ENCODE data around the gene PNPLA5. TPM values are rescaled to one million over a fixed set of nuclear protein-coding genes. Genes with fewer than 3 reads are reported as not detected.
"Not testable (repeated sequence)": the region's sequence is repeated elsewhere in the genome, so short reads cannot be mapped to it uniquely, and the experiment has no call there.

The PNPLA5 gene, protein sequence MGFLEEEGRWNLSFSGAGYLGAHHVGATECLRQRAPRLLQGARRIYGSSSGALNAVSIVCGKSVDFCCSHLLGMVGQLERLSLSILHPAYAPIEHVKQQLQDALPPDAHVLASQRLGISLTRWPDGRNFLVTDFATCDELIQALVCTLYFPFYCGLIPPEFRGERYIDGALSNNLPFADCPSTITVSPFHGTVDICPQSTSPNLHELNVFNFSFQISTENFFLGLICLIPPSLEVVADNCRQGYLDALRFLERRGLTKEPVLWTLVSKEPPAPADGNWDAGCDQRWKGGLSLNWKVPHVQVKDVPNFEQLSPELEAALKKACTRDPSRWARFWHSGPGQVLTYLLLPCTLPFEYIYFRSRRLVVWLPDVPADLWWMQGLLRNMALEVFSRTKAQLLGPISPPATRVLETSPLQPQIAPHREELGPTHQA
- not detected in 2 replicates for total RNA-seq

DNA sequence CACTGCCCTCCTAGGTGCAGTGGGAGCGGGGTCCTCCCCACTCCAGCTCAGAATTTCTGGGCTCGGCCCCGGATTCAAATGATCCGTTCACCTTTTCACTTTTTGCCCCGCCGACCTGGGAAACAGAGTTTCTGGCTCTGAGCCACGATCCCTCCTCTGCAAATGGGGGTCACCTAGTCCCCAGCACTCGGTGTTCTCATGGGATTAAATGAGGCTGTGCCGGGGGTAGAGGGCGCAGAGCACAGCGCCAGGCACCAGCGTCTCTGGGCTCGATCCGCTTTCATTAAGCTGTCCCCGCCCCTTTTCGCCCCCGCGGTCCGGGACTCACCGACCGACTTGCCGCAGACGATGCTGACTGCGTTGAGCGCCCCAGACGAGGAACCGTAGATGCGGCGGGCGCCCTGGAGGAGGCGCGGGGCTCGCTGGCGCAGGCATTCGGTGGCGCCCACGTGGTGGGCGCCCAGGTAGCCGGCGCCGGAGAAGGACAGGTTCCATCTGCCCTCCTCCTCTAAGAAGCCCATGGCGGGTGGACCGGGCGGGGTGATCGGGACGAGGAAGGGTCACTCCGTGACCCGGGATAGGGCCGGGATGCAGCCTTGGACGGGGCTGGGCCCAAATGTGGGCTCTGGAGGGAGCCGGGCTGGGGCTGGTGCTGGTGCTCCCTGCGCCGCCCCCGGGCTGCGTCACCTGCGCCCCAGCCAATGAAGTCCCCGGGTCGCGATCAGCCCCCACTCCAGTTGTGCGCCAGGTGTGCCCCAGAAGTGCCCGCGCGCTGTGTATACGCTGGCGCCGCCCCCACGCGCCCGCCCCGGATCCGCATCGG lies at the start of gene PNPLA5:
TSS of gene PNPLA5 (minus strand) at position 654 of the 823 bp plus-strand sequence. CDS start at position 521, 133 bp downstream.
- DNase-seq (ENCODE audit: low read depth in 2 of 2) = no peak

DNA sequence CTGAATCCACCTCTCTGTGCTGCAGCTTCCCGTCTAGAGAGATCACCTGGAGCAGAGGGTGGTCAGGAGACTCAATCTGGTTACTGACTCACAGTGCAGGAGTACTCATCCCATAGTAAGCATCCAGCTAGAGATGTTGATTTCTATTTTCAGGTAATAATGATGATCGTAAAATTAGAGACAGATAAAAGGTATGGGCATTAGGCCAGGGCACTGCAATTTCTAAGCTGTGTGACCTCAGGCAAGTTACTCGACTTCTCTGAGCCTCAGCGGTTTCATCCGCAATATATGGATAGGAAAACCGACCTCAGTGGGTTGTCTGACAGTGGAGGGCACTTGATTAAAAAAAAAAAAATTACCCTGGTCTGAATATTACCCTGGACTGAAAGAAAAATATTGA lies 49.6 kb upstream of the PNPLA5 start:
- no peak for DNase-seq (ENCODE audit: low read depth in 2 of 2)

DNA sequence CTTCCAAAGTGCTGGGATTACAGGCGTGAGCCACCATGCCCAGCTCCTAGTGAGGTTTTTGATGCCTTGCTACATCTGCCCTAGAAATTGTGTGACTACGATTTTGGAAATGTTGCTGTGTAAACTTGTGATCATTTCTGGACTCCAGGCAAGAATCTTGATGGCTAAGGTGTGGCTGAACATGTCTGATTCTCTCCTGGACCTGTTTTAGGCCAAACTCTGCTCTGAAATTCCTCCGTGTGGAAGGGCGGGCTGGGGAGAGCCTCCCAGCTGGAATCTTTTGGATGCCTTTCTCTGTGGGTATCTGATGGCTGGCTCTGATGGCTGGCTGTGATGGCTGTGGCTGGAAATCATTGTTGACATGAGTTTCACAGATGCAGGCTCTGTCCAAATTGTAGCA lies 40.0 kb upstream of the PNPLA5 start:
- DNase-seq (ENCODE audit: low read depth in 2 of 2) = no peak

DNA sequence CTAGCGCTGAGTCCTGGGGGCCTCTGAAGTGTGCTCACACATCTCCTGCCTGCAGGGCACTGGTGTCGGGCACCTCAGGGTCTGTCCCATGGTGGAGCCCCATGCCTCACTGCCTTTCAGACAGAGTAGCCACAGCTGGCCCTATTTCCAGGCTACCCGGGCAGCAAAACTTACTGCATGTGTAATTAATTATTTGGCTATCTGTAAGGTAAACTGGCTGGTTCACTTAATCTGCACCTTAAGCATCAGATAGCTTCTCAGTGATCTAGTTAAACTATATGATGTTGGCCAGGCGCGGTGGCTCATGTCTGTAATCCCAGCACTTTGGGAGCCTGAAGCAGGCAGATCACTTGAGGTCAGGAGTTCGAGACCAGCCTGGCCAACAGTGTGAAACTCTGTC lies 37.1 kb upstream of the PNPLA5 start:
- DNase-seq (ENCODE audit: low read depth in 2 of 2) = no peak

DNA sequence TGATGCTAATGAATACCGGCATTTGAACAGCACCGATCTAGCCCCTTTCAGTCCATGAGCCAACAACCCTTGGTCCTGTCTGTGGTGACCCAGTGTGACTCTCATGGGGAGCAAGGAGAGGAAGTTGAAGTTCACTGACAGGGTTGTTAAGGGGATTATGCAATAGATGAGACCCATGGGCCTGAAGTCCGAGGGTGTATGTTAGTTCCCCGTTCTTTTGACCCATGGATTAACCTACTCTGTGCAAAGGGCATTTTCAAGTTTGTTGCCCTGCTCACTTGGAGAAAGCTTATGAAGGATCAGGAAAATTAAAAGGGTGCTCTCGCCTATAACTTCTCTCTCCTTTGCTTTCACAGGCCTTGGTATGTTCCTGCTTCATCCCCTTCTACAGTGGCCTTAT lies 36.7 kb upstream of the PNPLA5 start:
- DNase-seq (ENCODE audit: low read depth in 2 of 2) = no peak

DNA sequence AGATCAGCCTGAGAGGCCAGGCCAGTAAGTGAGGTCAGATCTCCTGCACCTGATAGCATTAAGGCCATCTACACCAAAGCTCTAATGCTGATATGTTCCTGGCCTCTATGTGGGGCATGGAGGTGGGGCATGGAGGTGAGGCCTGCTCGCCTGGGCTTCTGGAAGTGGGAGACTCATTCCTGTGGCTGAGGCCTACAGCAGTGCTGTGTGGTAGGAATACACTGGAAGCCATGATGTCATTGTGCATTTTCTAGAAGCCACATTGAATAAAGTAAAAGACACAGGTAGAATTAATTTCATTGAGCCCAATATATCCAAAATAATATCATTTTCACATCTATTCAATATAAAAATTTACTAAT lies 34.5 kb upstream of the PNPLA5 start:
- no peak for DNase-seq (ENCODE audit: low read depth in 2 of 2)

DNA sequence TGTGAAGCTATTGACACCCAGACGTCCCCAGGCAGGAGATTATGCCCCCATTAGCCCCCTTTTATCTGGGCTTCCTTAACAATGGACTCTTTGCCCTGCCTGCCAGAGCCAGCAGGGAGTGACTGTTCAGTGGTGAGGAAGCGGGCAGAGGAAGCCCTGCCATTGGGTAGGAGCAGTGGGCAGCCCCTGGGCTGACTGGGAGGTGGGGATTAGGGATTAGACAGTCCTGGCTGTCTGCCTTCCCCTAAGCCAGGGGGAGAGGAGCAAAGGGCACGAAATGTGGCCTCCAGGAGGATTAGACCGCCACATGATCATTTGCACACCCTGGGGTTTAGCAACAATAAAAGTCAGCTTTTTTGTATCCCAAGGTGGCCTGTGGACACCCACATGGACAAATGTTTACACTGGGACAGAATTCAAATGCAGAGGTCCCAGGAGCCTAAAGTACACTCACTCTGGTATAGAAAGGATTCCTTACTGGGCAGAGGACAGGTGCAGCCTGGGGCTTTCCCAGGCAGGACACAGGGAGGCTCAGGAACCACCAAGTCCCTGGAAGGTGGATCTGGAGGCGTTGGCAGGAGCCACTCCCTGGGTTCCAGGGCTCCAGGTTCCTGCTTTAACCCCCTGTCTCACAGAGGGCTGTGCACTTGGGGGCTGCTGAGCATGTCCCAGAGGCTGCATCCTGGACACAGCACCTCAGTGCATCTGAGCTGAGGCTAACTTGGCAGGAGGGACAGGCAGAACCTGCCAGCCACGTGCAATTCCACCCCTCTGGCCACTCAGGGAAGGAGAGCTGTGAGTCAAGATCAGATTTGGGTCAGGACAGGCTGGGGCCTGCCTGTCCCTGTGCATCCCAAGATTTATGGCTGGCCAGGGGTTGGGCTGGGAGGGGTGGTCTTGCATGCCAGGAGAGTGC lies 33.9 kb upstream of the PNPLA5 start:
- no peak for DNase-seq (ENCODE audit: low read depth in 2 of 2)

DNA sequence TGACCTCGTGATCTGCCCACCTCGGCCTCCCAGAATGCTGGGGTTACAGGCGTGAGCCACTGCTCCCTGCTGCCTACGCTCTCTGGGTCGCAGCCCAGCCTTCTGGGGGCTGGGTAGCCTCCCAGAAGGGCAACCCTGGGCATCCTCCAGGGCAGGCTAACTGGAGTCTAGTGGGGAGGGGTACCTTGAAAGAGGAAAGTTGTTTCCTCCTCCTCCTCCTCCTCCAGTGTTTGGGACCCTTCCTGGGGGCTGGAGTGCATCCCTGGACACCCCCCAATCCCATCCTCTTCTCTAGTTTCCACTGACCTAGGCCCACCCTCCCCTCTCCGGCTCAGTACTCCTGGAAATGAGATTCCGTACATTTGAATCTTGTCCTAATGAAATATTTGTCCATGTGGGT lies 33.1 kb upstream of the PNPLA5 start:
- no peak for DNase-seq (ENCODE audit: low read depth in 2 of 2)

DNA sequence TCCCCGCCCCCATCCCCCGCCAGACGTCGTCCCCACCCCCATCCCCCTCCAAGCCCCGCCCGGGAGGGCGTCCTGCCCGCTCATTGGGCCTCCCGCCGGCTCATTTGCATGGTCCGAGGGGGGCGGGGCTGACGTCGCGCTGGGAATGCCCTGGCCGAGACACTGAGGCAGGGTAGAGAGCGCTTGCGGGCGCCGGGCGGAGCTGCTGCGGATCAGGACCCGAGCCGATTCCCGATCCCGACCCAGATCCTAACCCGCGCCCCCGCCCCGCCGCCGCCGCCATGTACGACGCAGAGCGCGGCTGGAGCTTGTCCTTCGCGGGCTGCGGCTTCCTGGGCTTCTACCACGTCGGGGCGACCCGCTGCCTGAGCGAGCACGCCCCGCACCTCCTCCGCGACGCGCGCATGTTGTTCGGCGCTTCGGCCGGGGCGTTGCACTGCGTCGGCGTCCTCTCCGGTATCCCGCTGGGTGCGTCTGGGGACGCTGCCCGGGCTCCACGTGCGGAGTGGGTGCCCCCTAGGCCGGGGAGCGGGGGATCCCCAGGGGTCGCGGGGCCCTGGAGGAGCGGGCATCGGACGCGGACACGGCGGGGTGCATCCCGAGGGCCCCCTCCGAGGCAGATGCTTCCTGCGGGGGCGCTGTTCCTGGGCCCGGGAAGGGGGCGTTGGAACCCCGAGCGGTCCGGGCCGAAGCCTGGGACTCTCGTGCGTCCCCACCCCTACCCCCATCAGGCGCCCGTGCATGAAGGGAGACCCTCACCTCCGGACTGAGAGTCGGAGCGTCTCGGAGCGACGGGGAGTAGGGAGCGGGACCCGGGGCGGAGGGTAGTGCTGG lies 32.0 kb upstream of the PNPLA5 start, which contains the start of gene PNPLA3:
TSS of gene PNPLA3 (plus strand) at position 175 of the 834 bp plus-strand sequence. CDS start at position 282, 107 bp downstream.
- DNase-seq (ENCODE audit: low read depth in 2 of 2) = peak; percentile 82 to 88

DNA sequence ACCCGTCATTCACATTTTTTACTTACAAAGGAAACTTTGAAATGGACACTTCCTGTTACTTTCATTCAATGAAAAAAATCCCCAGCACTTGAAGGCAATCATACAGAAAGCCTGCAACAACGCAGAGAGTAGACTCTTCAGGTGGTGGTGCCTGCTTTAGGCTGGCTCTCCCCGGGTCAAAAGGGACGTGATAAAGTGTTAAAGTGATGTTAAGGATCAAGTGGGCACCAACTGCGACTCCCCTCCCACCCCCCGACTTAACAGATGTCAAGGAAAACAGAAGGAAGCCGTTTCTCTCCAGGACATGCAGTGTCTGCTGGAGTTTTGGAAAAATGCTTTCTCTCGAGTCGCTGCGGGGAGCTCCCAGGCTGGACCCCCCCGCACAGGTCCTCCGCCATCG lies 31.4 kb upstream of the PNPLA5 start:
- peak in 1 of 2 donors; percentile 15 for DNase-seq (ENCODE audit: low read depth in 2 of 2)

DNA sequence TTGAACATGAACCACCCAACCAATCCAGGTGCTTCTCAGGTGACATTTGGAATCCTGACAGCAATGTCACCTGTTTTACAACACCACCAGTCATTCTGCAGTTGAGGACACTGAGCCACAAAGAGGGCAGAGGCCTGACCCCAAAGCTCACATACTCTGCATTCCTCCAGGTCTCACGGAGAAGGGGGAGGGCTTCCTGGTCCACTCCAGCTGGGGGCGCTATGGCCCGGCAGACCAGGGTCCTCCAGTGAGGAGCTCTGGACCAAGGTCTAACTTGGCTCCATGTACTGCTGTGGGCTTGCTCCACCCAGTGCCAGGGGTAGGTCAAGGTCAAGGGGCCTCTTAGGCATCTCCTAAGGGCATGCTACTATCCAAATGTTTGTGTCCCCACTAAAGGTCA lies 30.3 kb upstream of the PNPLA5 start:
- no peak for DNase-seq (ENCODE audit: low read depth in 2 of 2)

DNA sequence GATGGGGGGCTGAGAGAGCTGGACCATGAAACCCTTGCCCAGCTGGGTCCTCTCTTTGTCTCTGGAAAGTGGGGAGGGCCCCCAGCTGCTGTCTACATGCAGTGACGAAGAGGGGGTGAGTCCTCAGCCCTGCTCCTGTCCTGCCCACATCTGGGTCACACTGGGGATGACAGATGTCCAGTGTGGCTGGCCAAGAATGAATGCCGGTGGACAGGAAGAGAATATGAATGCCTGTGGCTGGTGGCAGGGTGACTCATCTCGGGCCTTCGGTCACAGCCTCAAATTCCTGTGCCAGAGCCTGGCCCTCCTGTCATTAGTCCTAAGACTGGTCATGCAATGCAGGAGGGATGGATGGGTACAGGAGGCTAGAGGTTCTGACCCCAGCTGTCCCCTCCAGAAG lies 29.6 kb upstream of the PNPLA5 start:
- peak; percentile 55 to 72 for DNase-seq (ENCODE audit: low read depth in 2 of 2)

DNA sequence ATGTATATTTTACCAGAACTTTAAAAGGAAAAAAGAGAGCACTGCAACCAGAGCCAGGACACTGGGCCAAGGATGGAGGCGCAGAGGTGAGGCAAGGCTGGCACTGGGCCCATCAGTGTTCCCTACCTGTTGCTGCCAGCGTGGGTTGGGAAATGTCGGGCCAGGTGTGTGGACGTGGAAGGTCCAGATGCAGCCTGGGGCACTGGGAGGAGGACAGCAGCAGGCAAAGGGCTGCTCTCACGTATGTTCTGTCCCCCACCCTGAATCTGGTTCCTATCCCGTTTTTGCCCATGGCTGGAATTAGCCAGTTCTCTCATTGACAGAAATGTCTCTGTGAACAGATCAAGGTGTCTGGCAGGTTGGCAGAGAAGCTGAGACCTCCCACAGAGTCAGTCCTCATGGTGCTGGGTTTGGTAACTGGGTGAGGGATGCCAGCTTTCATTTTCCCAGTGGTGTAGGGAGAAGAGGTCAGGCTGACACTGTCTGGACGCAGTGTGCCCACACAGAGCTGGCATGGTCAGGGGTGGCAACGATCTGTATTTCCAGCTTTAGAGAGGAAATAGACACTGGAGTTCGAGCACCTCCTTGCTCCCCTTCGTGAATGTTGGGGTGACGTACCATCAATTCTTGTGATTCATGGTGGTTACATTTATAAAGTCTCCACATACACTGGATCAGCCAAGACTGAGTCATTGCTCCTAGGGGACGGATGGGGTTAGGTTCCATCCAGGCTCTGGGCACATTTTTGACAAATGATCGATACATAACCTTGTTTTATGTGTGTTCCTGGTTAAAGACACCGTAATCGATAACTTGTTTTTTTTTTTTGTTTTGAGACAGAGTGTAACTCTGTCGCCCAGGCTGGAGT lies 27.5 kb upstream of the PNPLA5 start:
- DNase-seq (ENCODE audit: low read depth in 2 of 2) = no peak

DNA sequence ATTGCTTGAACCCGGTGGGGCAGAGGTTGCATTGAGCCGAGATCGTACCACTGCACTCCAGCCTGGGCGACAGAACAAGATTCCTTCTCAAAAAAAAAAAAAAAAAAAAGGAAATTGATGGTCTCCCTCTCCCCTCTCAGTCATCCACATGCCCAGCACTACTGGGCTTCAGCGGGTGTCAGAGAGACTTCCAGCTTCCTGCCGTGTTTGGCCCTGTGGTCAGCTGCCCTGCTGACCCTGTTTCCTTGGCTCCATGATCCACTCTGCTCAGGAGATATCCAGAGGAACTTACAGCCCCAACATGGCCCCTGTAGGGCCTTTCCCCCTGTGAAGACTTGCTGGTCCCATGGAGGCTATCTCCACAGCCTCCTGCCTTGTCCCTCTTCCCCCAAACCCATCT lies 25.7 kb upstream of the PNPLA5 start:
- DNase-seq (ENCODE audit: low read depth in 2 of 2) = no peak

DNA sequence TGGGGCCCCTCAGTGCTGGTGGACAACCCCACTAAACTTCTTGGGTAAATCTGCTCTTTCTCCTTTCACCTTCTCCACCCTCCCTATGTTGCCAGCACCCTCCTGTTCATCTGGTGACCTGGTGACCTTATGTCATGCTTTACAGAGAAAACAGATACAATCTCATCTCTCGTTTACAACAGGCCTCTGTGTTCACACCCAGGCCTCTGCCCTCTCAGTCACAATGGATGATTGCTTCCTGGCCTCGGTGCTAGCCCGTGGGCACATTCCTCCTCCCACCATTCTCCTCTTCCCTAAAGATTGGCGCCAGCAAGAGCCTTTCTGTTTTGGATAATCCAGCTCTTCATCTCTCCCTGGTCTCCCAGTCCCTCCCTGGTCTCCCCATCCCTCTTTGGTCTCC lies 19.5 kb upstream of the PNPLA5 start:
- no peak for DNase-seq (ENCODE audit: low read depth in 2 of 2)

DNA sequence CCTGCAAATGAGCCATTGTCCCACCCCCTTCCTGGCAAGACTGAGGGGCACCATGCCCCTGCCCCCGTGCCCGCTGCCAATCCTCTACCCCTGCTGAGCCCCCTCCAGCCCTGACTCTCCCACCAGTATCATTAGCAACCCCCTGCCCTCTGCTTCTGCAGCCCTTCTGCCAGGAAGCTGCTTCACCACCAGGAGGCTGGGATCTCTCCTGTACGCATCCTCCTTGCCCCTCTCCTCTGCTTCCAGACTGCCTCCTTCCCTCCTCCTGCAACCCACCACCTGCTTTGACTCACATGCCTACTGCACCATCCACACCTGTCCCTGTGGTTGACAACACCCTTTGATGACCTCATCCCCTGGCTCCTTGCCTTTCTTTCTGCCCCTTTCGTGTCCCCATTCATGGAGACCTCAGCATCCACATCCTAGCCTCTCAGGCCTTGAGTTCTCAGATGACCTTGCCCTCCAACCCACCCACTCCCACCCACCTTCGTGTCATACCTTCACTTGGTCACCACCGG lies 18.4 kb upstream of the PNPLA5 start:
- DNase-seq (ENCODE audit: low read depth in 2 of 2) = no peak

DNA sequence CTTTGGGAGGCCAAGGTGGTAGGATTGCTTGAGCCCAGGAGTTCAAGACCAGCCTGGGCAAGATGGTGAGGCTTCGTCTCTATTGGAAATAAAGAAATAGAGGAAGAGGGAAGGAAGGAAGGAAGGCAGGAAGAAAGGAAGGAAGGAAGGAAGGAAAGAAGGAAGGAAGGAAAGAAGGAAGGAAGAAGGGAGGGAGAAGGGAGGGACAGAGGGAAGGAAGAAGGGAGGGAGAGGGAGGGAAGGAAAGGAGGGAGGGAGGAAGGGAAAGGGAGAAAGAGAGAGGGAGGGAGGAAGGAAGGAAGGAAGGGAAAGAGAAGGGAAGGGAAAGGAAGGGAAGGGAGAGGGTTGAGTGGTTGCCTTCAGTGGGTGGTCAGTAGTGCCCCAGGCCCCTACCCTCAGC lies 17.9 kb upstream of the PNPLA5 start:
- no peak for DNase-seq (ENCODE audit: low read depth in 2 of 2)

DNA sequence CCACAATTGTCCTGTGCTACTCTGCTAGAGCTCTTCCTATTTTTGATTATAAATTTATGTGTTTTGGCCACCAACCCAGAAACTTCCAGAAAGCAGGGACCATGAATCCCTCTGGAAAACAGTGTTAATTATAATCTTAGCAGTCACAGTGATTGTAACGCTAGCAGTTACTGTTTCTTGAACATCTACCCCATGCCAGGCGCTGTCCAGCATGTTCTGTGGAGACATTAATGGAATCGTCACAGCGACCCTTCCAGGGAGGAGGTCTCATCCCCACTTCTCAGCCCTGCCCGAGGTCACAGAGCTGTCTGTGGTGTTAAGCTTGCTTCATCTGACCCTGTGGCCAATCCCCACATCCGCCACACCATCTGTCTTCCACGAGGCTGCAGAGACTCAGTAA lies 13.9 kb upstream of the PNPLA5 start:
- DNase-seq (ENCODE audit: low read depth in 2 of 2) = no peak

DNA sequence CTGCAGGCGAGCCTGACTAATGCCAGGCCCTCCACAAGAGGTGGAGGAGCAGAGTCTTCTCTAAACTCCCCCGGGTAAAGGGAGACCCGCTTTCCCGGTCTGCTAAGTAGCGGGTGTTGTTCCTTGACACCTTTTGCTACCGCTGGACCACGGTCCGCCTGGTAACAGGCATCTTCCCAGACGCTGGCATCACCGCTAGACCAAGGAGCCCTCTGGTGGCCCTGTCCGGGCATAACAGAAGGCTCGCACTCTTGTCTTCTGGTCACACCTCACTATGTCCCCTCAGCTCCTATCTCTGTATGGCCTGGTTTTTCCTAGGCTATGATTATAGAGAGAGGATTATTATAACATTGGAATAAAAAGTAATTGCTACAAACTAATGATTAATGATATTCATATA lies 12.6 kb upstream of the PNPLA5 start:
- DNase-seq (ENCODE audit: low read depth in 2 of 2) = not testable (repeated sequence)
